Heart left ventricle (tissue), 13 donors: ENCODE measurements around the gene CNTLN.

Source experiments
- POLR2A ChIP-seq, 2 donors: fragments of 450-650 bp; IDR thresholded peaks; one replicate each; pipeline ENCODE4 v1.6.1; 2017; ENCODE audit warnings: antibody characterized with exemption in 2 of 2, mild to moderate bottlenecking in 2 of 2, moderate library complexity in 2 of 2
- TF ChIP-seq, protein P1 (sequence below), 12 donors: fragments of 200-600 bp; sonication (generic) in 4 of 12; IDR thresholded peaks; one replicate each; pipeline versions ENCODE4 v1.5.0 to v1.8.0; 2018 to 2022; ENCODE audit warnings: antibody characterized with exemption in 12 of 12, mild to moderate bottlenecking in 5 of 12
- donor health status: ischemic (EF 13 %, LVEDD 7.1; RV severe dilation, severe dysfunction).
- donor health status: DM: no; HTN: yes; CAD: no.
- donor health status: DM: no; HTN: no; CAD: no.
- donor health status: ischemic (EF 25% LVEDD 6.9; RV normal size, moderate dysfunction).
- donor health status: ischemic (EF 25% LVEDD 5.7; RV mildly dilated, moderate dysfunction).
- donor health status: ischemic (EF 35%, LVEDD 5.7; RV mildly dilated, moderate dysfunction).
- donor health status: nonischemic (EF 11% LVEDD 7.7; RV severe dilation, severe dysfunction).
- donor health status: DM: yes; HTN: yes; CAD: no.
- donor health status: PGD.
- donor health status: ischemic (EF 29% LVEDD 5.4; RV normal size, mild dysfunction).
- donor health status: nonischemic (EF 23%, LVEDD 6.1; RV moderate dilation, normal function).

DNA sequence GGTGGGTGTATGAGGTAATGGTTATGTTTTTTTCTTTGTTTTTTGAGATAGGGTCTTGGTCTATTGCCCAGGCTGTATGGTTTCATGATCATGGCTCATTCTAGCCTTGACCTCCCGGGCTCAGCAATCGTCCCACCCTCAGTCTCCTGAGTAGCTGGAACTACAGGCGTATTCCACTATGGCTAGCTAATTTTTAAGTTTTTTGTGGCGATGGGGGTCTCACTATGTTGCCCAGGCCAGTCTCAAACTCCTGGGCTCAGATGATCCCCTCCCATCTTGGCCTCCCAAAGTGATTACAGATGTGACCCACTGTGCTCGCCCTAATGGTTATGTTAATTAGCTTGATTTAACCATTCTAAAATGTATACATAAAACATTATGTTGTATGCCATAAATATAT, 5.6 kb downstream of the CNTLN start:
- TF ChIP-seq, protein P1, sequence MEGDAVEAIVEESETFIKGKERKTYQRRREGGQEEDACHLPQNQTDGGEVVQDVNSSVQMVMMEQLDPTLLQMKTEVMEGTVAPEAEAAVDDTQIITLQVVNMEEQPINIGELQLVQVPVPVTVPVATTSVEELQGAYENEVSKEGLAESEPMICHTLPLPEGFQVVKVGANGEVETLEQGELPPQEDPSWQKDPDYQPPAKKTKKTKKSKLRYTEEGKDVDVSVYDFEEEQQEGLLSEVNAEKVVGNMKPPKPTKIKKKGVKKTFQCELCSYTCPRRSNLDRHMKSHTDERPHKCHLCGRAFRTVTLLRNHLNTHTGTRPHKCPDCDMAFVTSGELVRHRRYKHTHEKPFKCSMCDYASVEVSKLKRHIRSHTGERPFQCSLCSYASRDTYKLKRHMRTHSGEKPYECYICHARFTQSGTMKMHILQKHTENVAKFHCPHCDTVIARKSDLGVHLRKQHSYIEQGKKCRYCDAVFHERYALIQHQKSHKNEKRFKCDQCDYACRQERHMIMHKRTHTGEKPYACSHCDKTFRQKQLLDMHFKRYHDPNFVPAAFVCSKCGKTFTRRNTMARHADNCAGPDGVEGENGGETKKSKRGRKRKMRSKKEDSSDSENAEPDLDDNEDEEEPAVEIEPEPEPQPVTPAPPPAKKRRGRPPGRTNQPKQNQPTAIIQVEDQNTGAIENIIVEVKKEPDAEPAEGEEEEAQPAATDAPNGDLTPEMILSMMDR (IDR thresholded peaks at IDR 0.05) = no peak
- no peak for TF ChIP-seq POLR2A (IDR thresholded peaks at IDR 0.05)
